Stimulated activated CD8-positive, alpha-beta memory T cell treated with anti-CD3 and anti-CD28 coated beads, Interleukin-12 subunit alpha, Interleukin-12 subunit beta, amount 100 ng/mL, for 4 hours (primary cell): Measurements from ENCODE around the gene PRPF40A.
"Not testable (repeated sequence)": the region's sequence is repeated elsewhere in the genome, so short reads cannot be mapped to it uniquely, and the experiment has no call there.

Experiments used
- DNase-seq: peaks from one replicate; pipeline ENCODE4 v3.0.0-alpha.2; 2020; ENCODE audit warnings: low read depth

Gene PRPF40A

GRCh38 chr2:152717228-152718075 is at the start of gene PRPF40A:
PRPF40A (minus strand) TSS chr2:152717461; CDS start chr2:152717439, 22 bp downstream.
- peak; percentile 98 for DNase-seq

GRCh38 chr2:152766928-152767327 is 49.7 kb upstream of the PRPF40A start:
- DNase-seq = no peak

GRCh38 chr2:152763651-152764050 is 46.4 kb upstream of the PRPF40A start:
- no peak for DNase-seq

GRCh38 chr2:152763208-152763607 is 45.9 kb upstream of the PRPF40A start:
- DNase-seq = not testable (repeated sequence)

GRCh38 chr2:152762202-152762601 is 44.9 kb upstream of the PRPF40A start:
- no peak for DNase-seq

- DNase-seq = no peak
Observed at GRCh38 chr2:152761214-152761613, 44.0 kb upstream of the PRPF40A start.

GRCh38 chr2:152759290-152760072 is 42.2 kb upstream of the PRPF40A start:
- DNase-seq = no peak

- no peak for DNase-seq
Observed at GRCh38 chr2:152755029-152755428, 37.8 kb upstream of the PRPF40A start.

GRCh38 chr2:152747751-152748150 is 30.5 kb upstream of the PRPF40A start:
- DNase-seq = not testable (repeated sequence)

- no peak for DNase-seq
Observed at GRCh38 chr2:152743002-152743401, 25.7 kb upstream of the PRPF40A start.

GRCh38 chr2:152740743-152741328 is 23.6 kb upstream of the PRPF40A start:
- no peak for DNase-seq

GRCh38 chr2:152739705-152740104 is 22.4 kb upstream of the PRPF40A start:
- not testable (repeated sequence) for DNase-seq

- no peak for DNase-seq
Observed at GRCh38 chr2:152738438-152738837, 21.2 kb upstream of the PRPF40A start.

- not testable (repeated sequence) for DNase-seq
Observed at GRCh38 chr2:152737509-152737908, 20.2 kb upstream of the PRPF40A start.

- DNase-seq = no peak
Observed at GRCh38 chr2:152730591-152731333, 13.5 kb upstream of the PRPF40A start.

GRCh38 chr2:152729844-152730243 is 12.6 kb upstream of the PRPF40A start:
- no peak for DNase-seq

GRCh38 chr2:152723918-152724317 is 6.7 kb upstream of the PRPF40A start:
- DNase-seq = no peak

GRCh38 chr2:152722639-152723038 is 5.4 kb upstream of the PRPF40A start:
- not testable (repeated sequence) for DNase-seq

- no peak for DNase-seq
Observed at GRCh38 chr2:152720794-152721193, 3.5 kb upstream of the PRPF40A start.

GRCh38 chr2:152718909-152719645 is 1.8 kb upstream of the PRPF40A start:
- no peak for DNase-seq
